ENCODE measurements around the gene C1orf210.

Gene C1orf210

DNA sequence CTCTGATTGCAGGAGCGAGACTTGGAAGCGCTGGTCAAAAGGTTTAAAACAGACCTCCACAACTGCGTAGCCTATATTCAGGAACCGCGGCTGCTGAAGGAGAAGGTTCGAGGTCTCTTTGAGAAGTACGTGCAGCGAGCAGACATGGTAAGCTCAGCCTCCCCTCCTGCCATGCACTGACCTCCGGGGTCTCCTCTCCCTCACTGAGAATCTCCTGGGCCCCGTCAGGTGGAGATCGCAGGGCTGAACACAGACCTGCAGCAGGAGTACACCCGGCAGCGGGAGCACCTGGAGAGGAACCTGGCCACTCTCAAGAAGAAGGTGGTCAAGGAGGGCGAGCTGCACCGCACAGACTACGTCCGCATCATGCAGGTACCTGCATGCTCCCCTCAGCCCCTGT lies 51.1 kb downstream of the C1orf210 start:
- H3K4me1 ChIP-seq (ENCODE audit: low read depth, poor library complexity, severe bottlenecking): no peaks in the 10 kb centered on the region
- no peak overlapping the region for H3K9ac ChIP-seq
- H2AFZ ChIP-seq (ENCODE audit: low read depth): no peak overlapping the region
- TF ChIP-seq, protein P1, sequence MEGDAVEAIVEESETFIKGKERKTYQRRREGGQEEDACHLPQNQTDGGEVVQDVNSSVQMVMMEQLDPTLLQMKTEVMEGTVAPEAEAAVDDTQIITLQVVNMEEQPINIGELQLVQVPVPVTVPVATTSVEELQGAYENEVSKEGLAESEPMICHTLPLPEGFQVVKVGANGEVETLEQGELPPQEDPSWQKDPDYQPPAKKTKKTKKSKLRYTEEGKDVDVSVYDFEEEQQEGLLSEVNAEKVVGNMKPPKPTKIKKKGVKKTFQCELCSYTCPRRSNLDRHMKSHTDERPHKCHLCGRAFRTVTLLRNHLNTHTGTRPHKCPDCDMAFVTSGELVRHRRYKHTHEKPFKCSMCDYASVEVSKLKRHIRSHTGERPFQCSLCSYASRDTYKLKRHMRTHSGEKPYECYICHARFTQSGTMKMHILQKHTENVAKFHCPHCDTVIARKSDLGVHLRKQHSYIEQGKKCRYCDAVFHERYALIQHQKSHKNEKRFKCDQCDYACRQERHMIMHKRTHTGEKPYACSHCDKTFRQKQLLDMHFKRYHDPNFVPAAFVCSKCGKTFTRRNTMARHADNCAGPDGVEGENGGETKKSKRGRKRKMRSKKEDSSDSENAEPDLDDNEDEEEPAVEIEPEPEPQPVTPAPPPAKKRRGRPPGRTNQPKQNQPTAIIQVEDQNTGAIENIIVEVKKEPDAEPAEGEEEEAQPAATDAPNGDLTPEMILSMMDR (conservative IDR thresholded peaks at IDR 0.05; ENCODE audit: low read depth, low read length): no peak
- H3K79me2 ChIP-seq (ENCODE audit: insufficient read depth, low read depth): no peaks in the 10 kb centered on the region
- no peak overlapping the region for H3K27ac ChIP-seq
- no peaks in the 10 kb centered on the region for H3K27me3 ChIP-seq (ENCODE audit: insufficient read depth, low read depth)
- H3K4me2 ChIP-seq: no peak overlapping the region
- H3K4me3 ChIP-seq (IDR thresholded peaks at IDR 0.05; ENCODE audit: insufficient read depth, low read depth, low read length): no peak overlapping the region
- no peaks in the 10 kb centered on the region for H3K36me3 ChIP-seq (ENCODE audit: insufficient read depth)
- no peaks in the 10 kb centered on the region for H4K20me1 ChIP-seq (ENCODE audit: insufficient read depth)

DNA sequence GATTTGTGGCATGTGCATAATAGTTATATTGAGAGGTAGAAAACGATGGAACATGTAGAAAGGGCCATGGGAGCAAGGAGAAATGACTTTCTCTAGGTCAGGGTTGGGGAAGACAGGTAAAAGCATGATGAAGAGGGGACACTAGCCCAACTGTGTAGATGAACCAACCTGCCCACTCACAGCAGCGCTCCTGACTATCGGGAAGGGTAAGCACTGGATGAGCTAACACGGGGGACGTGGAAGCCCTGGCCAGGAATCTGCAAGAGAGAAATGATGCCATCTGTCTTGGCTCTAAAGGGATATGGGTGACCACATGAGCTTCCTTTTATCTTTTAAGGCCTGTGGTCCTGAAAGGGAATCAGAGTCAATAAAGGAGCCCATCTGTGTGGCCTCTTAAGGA lies 51.8 kb downstream of the C1orf210 start:
- Histone ChIP-seq H3K79me2 (ENCODE audit: insufficient read depth, low read depth) (no peaks in the 10 kb centered on the region), H2AFZ (ENCODE audit: low read depth) (no peak overlapping the region), H3K9ac (no peak overlapping the region), H4K20me1 (ENCODE audit: insufficient read depth) (no peaks in the 10 kb centered on the region), H3K27me3 (ENCODE audit: insufficient read depth, low read depth) (no peaks in the 10 kb centered on the region), H3K27ac (no peak overlapping the region), H3K4me3 (IDR thresholded peaks at IDR 0.05; ENCODE audit: insufficient read depth, low read depth, low read length) (no peak overlapping the region), H3K4me2 (no peak overlapping the region), H3K36me3 (ENCODE audit: insufficient read depth) (no peaks in the 10 kb centered on the region), H3K4me1 (ENCODE audit: low read depth, poor library complexity, severe bottlenecking) (no peaks in the 10 kb centered on the region)
- TF ChIP-seq, protein P1 (conservative IDR thresholded peaks at IDR 0.05; ENCODE audit: low read depth, low read length): no peak

DNA sequence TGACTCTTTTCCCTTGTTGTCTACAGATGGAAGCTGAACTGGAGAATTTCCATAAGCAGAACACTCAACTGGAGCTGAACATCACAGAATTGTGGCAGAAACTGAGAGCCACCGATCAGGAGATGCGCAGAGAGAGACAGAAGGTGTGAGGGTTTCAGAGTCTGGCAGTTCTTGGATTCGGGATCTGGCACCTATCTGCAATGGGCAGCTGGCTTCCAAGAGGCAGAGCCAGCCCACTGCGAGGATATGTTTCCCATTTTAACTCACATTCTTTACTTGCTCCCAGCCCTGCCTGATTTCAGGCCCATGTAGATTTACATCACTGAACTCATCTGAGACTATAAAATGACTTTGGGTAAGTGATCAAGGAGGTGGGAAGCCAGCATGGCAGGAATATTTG lies 52.9 kb downstream of the C1orf210 start:
- Histone ChIP-seq H3K27ac (no peak overlapping the region), H3K4me2 (no peak overlapping the region), H3K36me3 (ENCODE audit: insufficient read depth) (no peaks in the 10 kb centered on the region), H3K79me2 (ENCODE audit: insufficient read depth, low read depth) (no peaks in the 10 kb centered on the region), H3K27me3 (ENCODE audit: insufficient read depth, low read depth) (no peaks in the 10 kb centered on the region), H4K20me1 (ENCODE audit: insufficient read depth) (no peaks in the 10 kb centered on the region), H3K4me1 (ENCODE audit: low read depth, poor library complexity, severe bottlenecking) (no peaks in the 10 kb centered on the region), H2AFZ (ENCODE audit: low read depth) (no peak overlapping the region), H3K4me3 (IDR thresholded peaks at IDR 0.05; ENCODE audit: insufficient read depth, low read depth, low read length) (no peak overlapping the region), H3K9ac (no peak overlapping the region)
- TF ChIP-seq, protein P1 (conservative IDR thresholded peaks at IDR 0.05; ENCODE audit: low read depth, low read length): no peak

DNA sequence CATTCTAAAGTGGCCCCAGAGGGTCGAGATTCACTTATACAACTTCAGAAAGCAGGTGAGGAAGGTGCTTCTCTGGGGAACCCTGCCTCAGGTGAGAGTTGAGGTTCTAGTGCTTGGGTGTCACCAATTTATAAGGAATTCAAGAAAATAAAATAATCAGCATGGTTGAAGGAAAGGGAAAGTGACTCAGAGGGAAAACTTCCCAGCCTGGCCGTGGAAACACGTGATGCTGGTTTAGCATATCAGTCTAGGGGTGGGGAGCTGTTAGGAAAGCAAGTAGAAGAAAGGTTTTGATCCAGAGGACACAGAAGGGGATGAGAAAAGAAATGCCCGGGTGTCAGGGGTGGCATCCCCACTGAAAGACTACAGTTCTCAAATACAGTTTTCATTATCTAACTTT lies 53.3 kb downstream of the C1orf210 start:
- no peaks in the 10 kb centered on the region for H3K4me1 ChIP-seq (ENCODE audit: low read depth, poor library complexity, severe bottlenecking)
- no peak overlapping the region for H3K9ac ChIP-seq
- TF ChIP-seq, protein P1 (conservative IDR thresholded peaks at IDR 0.05; ENCODE audit: low read depth, low read length): no peak
- H3K36me3 ChIP-seq (ENCODE audit: insufficient read depth): no peaks in the 10 kb centered on the region
- H3K27ac ChIP-seq: no peak overlapping the region
- H4K20me1 ChIP-seq (ENCODE audit: insufficient read depth): no peaks in the 10 kb centered on the region
- H2AFZ ChIP-seq (ENCODE audit: low read depth): no peak overlapping the region
- no peaks in the 10 kb centered on the region for H3K79me2 ChIP-seq (ENCODE audit: insufficient read depth, low read depth)
- no peak overlapping the region for H3K4me3 ChIP-seq (IDR thresholded peaks at IDR 0.05; ENCODE audit: insufficient read depth, low read depth, low read length)
- H3K4me2 ChIP-seq: no peak overlapping the region
- H3K27me3 ChIP-seq (ENCODE audit: insufficient read depth, low read depth): no peaks in the 10 kb centered on the region

Measured in KMS-11 (cell line).